H9 (cell line): Measurements from ENCODE around the gene ALKBH5. TPM values are rescaled to one million over a fixed set of nuclear protein-coding genes. Genes with fewer than 3 reads are reported as not detected.

Experiments
- DNase-seq: peaks from one replicate; pipeline ENCODE4 v3.0.0-alpha.2; 2017
- H2AFZ ChIP-seq: one replicate; pipeline ENCODE4 v1.6.1; 2013; ENCODE audit warnings: mild to moderate bottlenecking, low read length, control low read depth, moderate library complexity
- H2AK5ac ChIP-seq: 2 replicates; pipeline ENCODE4 v1.6.1; 2013; ENCODE audit warnings: low read length, control low read depth, mixed read lengths; ENCODE audit not compliant: insufficient read length
- H2BK120ac ChIP-seq: one replicate; pipeline ENCODE4 v1.6.1; 2013; ENCODE audit warnings: low read depth, mild to moderate bottlenecking, low read length, control low read depth, inconsistent platforms; ENCODE audit not compliant: poor library complexity, severe bottlenecking
- H2BK12ac ChIP-seq: 2 replicates; pipeline ENCODE4 v1.6.1; 2013; ENCODE audit warnings: low read length, control low read depth, mixed read lengths, low read depth; ENCODE audit not compliant: insufficient read length
- H2BK15ac ChIP-seq: 2 replicates; pipeline ENCODE4 v1.6.1; 2013; ENCODE audit warnings: low read depth, low read length, control low read depth
- H2BK20ac ChIP-seq: one replicate; pipeline ENCODE4 v1.6.1; 2013; ENCODE audit warnings: low read depth, mild to moderate bottlenecking, low read length, control low read depth, inconsistent platforms; ENCODE audit not compliant: poor library complexity, severe bottlenecking
- H2BK5ac ChIP-seq: 2 replicates; pipeline ENCODE4 v1.6.1; 2013; ENCODE audit warnings: low read length, control low read depth, mixed read lengths; ENCODE audit not compliant: insufficient read length
- H3K14ac ChIP-seq: 2 replicates; pipeline ENCODE4 v1.6.1; 2013; ENCODE audit warnings: low read length, control low read depth; ENCODE audit not compliant: insufficient read depth
- H3K18ac ChIP-seq: 2 replicates; pipeline ENCODE4 v1.6.1; 2013; ENCODE audit warnings: low read depth, mild to moderate bottlenecking, mixed read lengths, low read length, control low read depth; ENCODE audit not compliant: insufficient read length
- H3K23ac ChIP-seq: 2 replicates; pipeline ENCODE4 v1.6.1; 2013; ENCODE audit warnings: low read length, control low read depth, mixed read lengths, low read depth; ENCODE audit not compliant: insufficient read length
- H3K23me2 ChIP-seq: 2 replicates; pipeline ENCODE4 v1.6.1; 2013; ENCODE audit warnings: low read depth, mild to moderate bottlenecking, mixed read lengths, low read length, control low read depth; ENCODE audit not compliant: insufficient read length, poor library complexity, severe bottlenecking
- H3K27ac ChIP-seq: 2 replicates; pipeline ENCODE4 v1.5.1; 2013; ENCODE audit warnings: low read length, control low read depth, mixed read lengths, low read depth; ENCODE audit not compliant: insufficient read length
- H3K27me3 ChIP-seq: 2 replicates; pipeline ENCODE4 v1.6.1; 2013; ENCODE audit warnings: low read length, control low read depth, inconsistent platforms; ENCODE audit not compliant: insufficient read depth
- H3K4ac ChIP-seq: 2 replicates; pipeline ENCODE4 v1.6.1; 2013; ENCODE audit warnings: low read depth, mild to moderate bottlenecking, control low read depth, inconsistent platforms, low read length, moderate library complexity
- H3K4me1 ChIP-seq: 2 replicates; pipeline ENCODE4 v1.6.1; 2013; ENCODE audit warnings: low read length, control low read depth, inconsistent platforms; ENCODE audit not compliant: insufficient read depth
- H3K4me2 ChIP-seq: 2 replicates; pipeline ENCODE4 v1.6.1; 2013; ENCODE audit warnings: low read length, control low read depth, mixed read lengths; ENCODE audit not compliant: insufficient read length, insufficient read depth
- H3K56ac ChIP-seq: 2 replicates; pipeline ENCODE4 v1.6.1; 2013; ENCODE audit warnings: low read depth, mild to moderate bottlenecking, mixed read lengths, low read length, control low read depth; ENCODE audit not compliant: insufficient read length
- H3K79me1 ChIP-seq: 2 replicates; pipeline ENCODE4 v1.6.1; 2013; ENCODE audit warnings: low read depth, mild to moderate bottlenecking, moderate library complexity, low read length, control low read depth, inconsistent platforms; ENCODE audit not compliant: insufficient read depth, poor library complexity, severe bottlenecking
- H3K79me2 ChIP-seq: 2 replicates; pipeline ENCODE4 v1.6.1; 2013; ENCODE audit warnings: low read length, control low read depth, inconsistent platforms; ENCODE audit not compliant: insufficient read depth
- H3K9ac ChIP-seq: 2 replicates; pipeline ENCODE4 v1.6.1; 2013; ENCODE audit warnings: low read length, control low read depth, mixed read lengths; ENCODE audit not compliant: insufficient read length; ENCODE audit errors: extremely low read depth
- H3K9me3 ChIP-seq: one replicate; pipeline ENCODE4 v1.6.1; 2013; ENCODE audit warnings: low read depth, low read length, inconsistent platforms; ENCODE audit not compliant: control insufficient read depth
- H3T11ph ChIP-seq: one replicate; pipeline ENCODE4 v1.6.1; 2013; ENCODE audit warnings: mild to moderate bottlenecking, low read length, control low read depth, inconsistent platforms
- H4K20me1 ChIP-seq: one replicate; pipeline ENCODE4 v1.6.1; 2013; ENCODE audit not compliant: control insufficient read depth, insufficient read length, insufficient read depth
- H4K5ac ChIP-seq: 2 replicates; pipeline ENCODE4 v1.6.1; 2013; ENCODE audit warnings: low read depth, mild to moderate bottlenecking, mixed read lengths, low read length, control low read depth; ENCODE audit not compliant: insufficient read length
- H4K8ac ChIP-seq: replicated peaks from 2 replicates; pipeline ENCODE4 v1.6.1; 2013; ENCODE audit warnings: low read length, control low read depth, mixed read lengths, low read depth; ENCODE audit not compliant: insufficient read length
- H4K91ac ChIP-seq: 2 replicates; pipeline ENCODE4 v1.6.1; 2013; ENCODE audit warnings: low read depth, mild to moderate bottlenecking, moderate library complexity, mixed read lengths, low read length, control low read depth; ENCODE audit not compliant: insufficient read length
- H3K27ac Mint-ChIP-seq, 3 experiments: 2 replicates in 2 of 3; 3 replicates in 1 of 3; pipeline ENCODE4 v1.8.0; 2020 to 2021; ENCODE audit warnings: mixed read lengths in 3 of 3, mild to moderate bottlenecking in 1 of 3, moderate library complexity in 1 of 3
- H3K27me3 Mint-ChIP-seq: 2 replicates; pipeline ENCODE4 v1.8.0; 2021; ENCODE audit warnings: low read depth, mild to moderate bottlenecking, moderate library complexity, mixed read lengths
- H3K36me3 Mint-ChIP-seq, 3 experiments: 2 replicates in 2 of 3; 3 replicates in 1 of 3; pipeline ENCODE4 v1.8.0; 2020 to 2021; ENCODE audit warnings: low read depth in 3 of 3, mixed read lengths in 3 of 3; ENCODE audit not compliant: insufficient read depth in 1 of 3
- H3K4me1 Mint-ChIP-seq, 2 experiments: 2 replicates each; pipeline ENCODE4 v1.8.0; 2020; ENCODE audit warnings: mixed read lengths in 2 of 2
- H3K4me3 Mint-ChIP-seq, 2 experiments: 2 replicates in 1 of 2; 3 replicates in 1 of 2; pipeline ENCODE4 v1.8.0; 2020 to 2021; ENCODE audit warnings: mild to moderate bottlenecking in 2 of 2, mixed read lengths in 2 of 2, moderate library complexity in 1 of 2
- H3K9me3 Mint-ChIP-seq, 2 experiments: 2 replicates in 1 of 2; 3 replicates in 1 of 2; pipeline ENCODE4 v1.8.0; 2020; ENCODE audit warnings: mild to moderate bottlenecking in 2 of 2, mixed read lengths in 2 of 2, moderate library complexity in 1 of 2
- WGBS: extraction: QIAGEN DNeasy Blood & Tissue Kit; methylation state at CpG from one replicate; pipeline ENCODE4 v1.1.7; 2013; ENCODE audit warnings: missing lambda C conversion rate, low lambda C conversion rate, mixed read lengths; ENCODE audit not compliant: insufficient read length; ENCODE audit errors: extremely low coverage; 5-methylcytosine and 5-hydroxymethylcytosine counted together
- total RNA-seq: library from RNA; stranded (reverse); gene quantifications from 2 replicates; pipeline ENCODE4 v1.2.1, GENCODE V29; 2021
- TF ChIP-seq, protein P1 (sequence below): fragments of 200-600 bp; sonication (generic); conservative IDR thresholded peaks from 3 replicates; pipeline ENCODE4 v1.8.0; 2021; ENCODE audit warnings: antibody characterized with exemption, mild to moderate bottlenecking

The ALKBH5 gene
- total RNA-seq, 1 experiment from 2014 or later = 89.8 TPM

DNA sequence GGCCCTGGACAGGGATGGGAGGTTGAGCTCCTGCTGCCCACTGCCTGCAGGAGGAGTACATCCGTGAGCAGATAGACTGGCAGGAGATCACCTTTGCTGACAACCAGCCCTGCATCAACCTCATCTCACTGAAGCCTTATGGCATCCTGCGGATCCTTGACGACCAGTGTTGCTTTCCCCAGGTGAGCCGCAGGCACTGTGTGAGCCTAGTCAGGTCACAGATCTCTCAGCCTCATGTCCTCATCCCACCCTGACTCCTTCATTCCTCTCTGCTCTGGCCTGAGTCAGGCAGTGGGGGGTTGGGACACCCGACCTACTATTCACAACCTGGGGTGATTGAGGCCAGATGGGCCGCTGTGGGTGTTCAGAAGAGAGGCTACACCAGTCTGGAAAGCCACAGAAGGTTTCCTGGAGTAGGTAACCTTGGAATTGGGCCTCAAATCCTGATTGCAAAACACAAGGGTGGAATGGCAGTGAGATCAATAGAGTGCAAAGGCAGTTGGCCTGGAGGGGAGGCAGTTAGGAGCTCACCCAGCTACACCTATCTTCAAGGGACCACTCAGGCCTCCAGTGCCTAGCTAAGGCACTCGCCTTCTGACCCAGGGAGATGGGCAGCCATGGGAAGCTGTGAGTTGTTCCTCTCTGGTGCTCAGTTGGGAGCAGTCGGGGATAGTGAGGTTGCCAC lies 45.4 kb upstream of the ALKBH5 start:
- Histone ChIP-seq H3K27me3 (no peaks in the 10 kb centered on the region), H2BK120ac (no peak overlapping the region), H2AK5ac (no peak overlapping the region), H2BK15ac (no peak overlapping the region), H4K20me1 (no peaks in the 10 kb centered on the region), H3K14ac (no peak overlapping the region), H4K5ac (no peak overlapping the region), H2BK5ac (no peak overlapping the region), H3K79me1 (no peaks in the 10 kb centered on the region), H3T11ph (no peak overlapping the region), H3K9me3 (no peaks in the 10 kb centered on the region), H4K8ac (no peak overlapping the region), H3K18ac (no peak overlapping the region), H3K4me1 (0 out of 2 replicates have a peak, but pooled peaks cover 3% of the 10 kb centered on the region), H3K4me2 (no peak overlapping the region), H2AFZ (no peak overlapping the region), H3K9ac (no peak overlapping the region), H3K56ac (no peak overlapping the region), H4K91ac (no peak overlapping the region), H3K79me2 (no peaks in the 10 kb centered on the region), H2BK12ac (no peak overlapping the region), H3K23me2 (no peaks in the 10 kb centered on the region), H3K4ac (no peak overlapping the region), H3K23ac (no peak overlapping the region), H3K27ac (no peak overlapping the region), H2BK20ac (no peak overlapping the region)
- no peak for DNase-seq
- Mint-ChIP-seq H3K36me3 (no peaks in the 10 kb centered on the region), H3K27ac (peak overlapping the region in 2 of 3 experiments; percentile 60 to 81; a peak in 2 of 7 replicates), H3K27me3 (peaks cover 11% of the 10 kb centered on the region), H3K4me3 (no peak overlapping the region), H3K9me3 (no peaks in the 10 kb centered on the region), H3K4me1 (peaks cover 10 to 20% of the 10 kb centered on the region in 2 experiments)
- TF ChIP-seq, protein P1, sequence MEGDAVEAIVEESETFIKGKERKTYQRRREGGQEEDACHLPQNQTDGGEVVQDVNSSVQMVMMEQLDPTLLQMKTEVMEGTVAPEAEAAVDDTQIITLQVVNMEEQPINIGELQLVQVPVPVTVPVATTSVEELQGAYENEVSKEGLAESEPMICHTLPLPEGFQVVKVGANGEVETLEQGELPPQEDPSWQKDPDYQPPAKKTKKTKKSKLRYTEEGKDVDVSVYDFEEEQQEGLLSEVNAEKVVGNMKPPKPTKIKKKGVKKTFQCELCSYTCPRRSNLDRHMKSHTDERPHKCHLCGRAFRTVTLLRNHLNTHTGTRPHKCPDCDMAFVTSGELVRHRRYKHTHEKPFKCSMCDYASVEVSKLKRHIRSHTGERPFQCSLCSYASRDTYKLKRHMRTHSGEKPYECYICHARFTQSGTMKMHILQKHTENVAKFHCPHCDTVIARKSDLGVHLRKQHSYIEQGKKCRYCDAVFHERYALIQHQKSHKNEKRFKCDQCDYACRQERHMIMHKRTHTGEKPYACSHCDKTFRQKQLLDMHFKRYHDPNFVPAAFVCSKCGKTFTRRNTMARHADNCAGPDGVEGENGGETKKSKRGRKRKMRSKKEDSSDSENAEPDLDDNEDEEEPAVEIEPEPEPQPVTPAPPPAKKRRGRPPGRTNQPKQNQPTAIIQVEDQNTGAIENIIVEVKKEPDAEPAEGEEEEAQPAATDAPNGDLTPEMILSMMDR = no peak
- WGBS = no CpG with 5 or more reads among the region's 8 CpGs
